ENCODE results near the gene ASCL4.
"Not testable (repeated sequence)": the region's sequence is repeated elsewhere in the genome, so short reads cannot be mapped to it uniquely, and the experiment has no call there.

Gene ASCL4

GRCh38 chr12:107774349-107775029, at the start of gene ASCL4:
ASCL4 (plus strand) TSS chr12:107774704; CDS start chr12:107775219, 515 bp downstream.
- no peak for DNase-seq

- not testable (repeated sequence) for DNase-seq
These were observed 47.2 kb upstream of the ASCL4 start for GRCh38 chr12:107727327-107727726.

- not testable (repeated sequence) for DNase-seq
These were observed 46.8 kb upstream of the ASCL4 start for GRCh38 chr12:107727742-107728141.

- no peak for DNase-seq
These were observed 43.7 kb upstream of the ASCL4 start for GRCh38 chr12:107730618-107731341.

GRCh38 chr12:107731366-107731765, 43.1 kb upstream of the ASCL4 start:
- no peak for DNase-seq

GRCh38 chr12:107732365-107732764, 42.1 kb upstream of the ASCL4 start:
- no peak for DNase-seq

GRCh38 chr12:107734139-107734538, 40.4 kb upstream of the ASCL4 start:
- DNase-seq, result no peak

GRCh38 chr12:107735763-107736162, 38.7 kb upstream of the ASCL4 start:
- no peak for DNase-seq

- no peak for DNase-seq
These were observed 37.6 kb upstream of the ASCL4 start for GRCh38 chr12:107736914-107737313.

- DNase-seq, result no peak
These were observed 26.0 kb upstream of the ASCL4 start for GRCh38 chr12:107748472-107748871.

GRCh38 chr12:107749083-107749482, 25.4 kb upstream of the ASCL4 start:
- no peak for DNase-seq

GRCh38 chr12:107759410-107759809, 15.1 kb upstream of the ASCL4 start:
- DNase-seq, result peak; percentile 18

GRCh38 chr12:107760207-107760808, 14.2 kb upstream of the ASCL4 start:
- DNase-seq, result peak; percentile 33

- peak; percentile 93 for DNase-seq
These were observed 13.5 kb upstream of the ASCL4 start, which contains the start of gene PRDM4 for GRCh38 chr12:107760809-107761501. PRDM4 (minus strand) TSS chr12:107761137; CDS start chr12:107760515, 622 bp downstream.

GRCh38 chr12:107761502-107761904, 13.0 kb upstream of the ASCL4 start:
- no peak for DNase-seq

- no peak for DNase-seq
These were observed 11.6 kb upstream of the ASCL4 start for GRCh38 chr12:107762874-107763273.

GRCh38 chr12:107764626-107765025, 9.9 kb upstream of the ASCL4 start:
- no peak for DNase-seq

GRCh38 chr12:107765316-107765715, 9.2 kb upstream of the ASCL4 start:
- DNase-seq, result no peak

GRCh38 chr12:107767466-107767865, 7.0 kb upstream of the ASCL4 start:
- no peak for DNase-seq

GRCh38 chr12:107775093-107775721, 703 bp downstream of the ASCL4 start:
- DNase-seq, result no peak

GRCh38 chr12:107776171-107776570, 1.7 kb downstream of the ASCL4 start:
- DNase-seq, result no peak

GRCh38 chr12:107778383-107779025, 4.0 kb downstream of the ASCL4 start:
- DNase-seq, result no peak

Measured in CD4-positive, alpha-beta T cell treated with Interleukin-10 for 1 hour (primary cell).